MM.1S (cell line): ENCODE results near the gene ISLR.
"Not testable (repeated sequence)": the region's sequence is repeated elsewhere in the genome, so short reads cannot be mapped to it uniquely, and the experiment has no call there.

ENCODE experiments used
- CTCF ChIP-seq: fragments of 300-600 bp; sonication (generic); IDR thresholded peaks from 2 replicates; pipeline ENCODE4 v1.5.1; 2016; ENCODE audit warnings: antibody characterized with exemption, low read length, mixed read lengths
- EZH2 ChIP-seq: fragments of 300-600 bp; sonication (generic); optimal IDR thresholded peaks from 2 replicates; pipeline ENCODE3; 2017; ENCODE audit warnings: low read depth, mild to moderate bottlenecking, antibody characterized with exemption, low read length, mixed read lengths

- TF ChIP-seq CTCF, EZH2: not testable (repeated sequence)
Observed at GRCh38 chr15:74160390-74160789, 13.1 kb upstream of the ISLR start.
